IPS DF 4.7 (cell line): ENCODE results near the gene MORF4L2.
A peak's percentile ranks its signal among the peaks of the same experiment; 100 is the strongest.

Experiments
- DNase-seq: peaks from one replicate; pipeline ENCODE4 v3.0.0-alpha.2; 2013; ENCODE audit warnings: low spot score; ENCODE audit errors: extremely low read depth

MORF4L2 gene

GRCh38 chrX:103686199-103687072, at the start of gene MORF4L2:
MORF4L2 (minus strand) TSS chrX:103686699; CDS start chrX:103677027, 9,672 bp downstream.
- DNase-seq, result peak; percentile 86

- DNase-seq, result no peak
Measured at GRCh38 chrX:103734125-103734760, 47.7 kb upstream of the MORF4L2 start.

GRCh38 chrX:103733017-103733416, 46.5 kb upstream of the MORF4L2 start:
- DNase-seq, result no peak

- DNase-seq, result no peak
Measured at GRCh38 chrX:103730796-103731493, 44.4 kb upstream of the MORF4L2 start.

- no peak for DNase-seq
Measured at GRCh38 chrX:103730147-103730795, 43.8 kb upstream of the MORF4L2 start.

GRCh38 chrX:103729015-103729414, 42.5 kb upstream of the MORF4L2 start:
- DNase-seq, result no peak

- no peak for DNase-seq
Measured at GRCh38 chrX:103727115-103727514, 40.6 kb upstream of the MORF4L2 start.

GRCh38 chrX:103726477-103726876, 40.0 kb upstream of the MORF4L2 start:
- no peak for DNase-seq

GRCh38 chrX:103722505-103722904, 36.0 kb upstream of the MORF4L2 start:
- DNase-seq, result no peak

- no peak for DNase-seq
Measured at GRCh38 chrX:103718120-103718519, 31.6 kb upstream of the MORF4L2 start.

GRCh38 chrX:103716962-103717361, 30.5 kb upstream of the MORF4L2 start:
- no peak for DNase-seq

GRCh38 chrX:103710609-103711008, 24.1 kb upstream of the MORF4L2 start, which contains the start of gene TMEM31:
TMEM31 (plus strand) TSS chrX:103710909; CDS start chrX:103712259, 1,350 bp downstream.
- DNase-seq, result no peak

- no peak for DNase-seq
Measured at GRCh38 chrX:103704863-103705262, 18.4 kb upstream of the MORF4L2 start.

- DNase-seq, result no peak
Measured at GRCh38 chrX:103699243-103699642, 12.7 kb upstream of the MORF4L2 start.

- no peak for DNase-seq
Measured at GRCh38 chrX:103697687-103698086, 11.2 kb upstream of the MORF4L2 start.

GRCh38 chrX:103691059-103691458, 4.6 kb upstream of the MORF4L2 start:
- DNase-seq, result no peak

GRCh38 chrX:103688946-103689345, 2.4 kb upstream of the MORF4L2 start:
- no peak for DNase-seq

GRCh38 chrX:103687696-103688201, 1.2 kb upstream of the MORF4L2 start:
- DNase-seq, result no peak

- DNase-seq, result no peak
Measured at GRCh38 chrX:103687073-103687695, 685 bp upstream of the MORF4L2 start.

- no peak for DNase-seq
Measured at GRCh38 chrX:103685396-103685795, 1.1 kb downstream of the MORF4L2 start.

- no peak for DNase-seq
Measured at GRCh38 chrX:103681443-103681842, 5.1 kb downstream of the MORF4L2 start.
